Dermis blood vessel endothelial cell (primary cell): Measurements from ENCODE around the gene CDH5. TPM values are rescaled to one million over a fixed set of nuclear protein-coding genes. Genes with fewer than 3 reads are reported as not detected.
"Not testable (repeated sequence)": the region's sequence is repeated elsewhere in the genome, so short reads cannot be mapped to it uniquely, and the experiment has no call there.

Experiments
- DNase-seq: peaks from one replicate; pipeline ENCODE4 v3.0.0; 2010
- total RNA-seq: library from RNA; depleted of rRNA; stranded (reverse); fragments of >200 nt; gene quantifications from 2 replicates; pipeline ENCODE4 v1.2.3, GENCODE V29; 2014

Gene CDH5
- total RNA-seq, 1 donor from 2014 or later = 713 TPM

DNA sequence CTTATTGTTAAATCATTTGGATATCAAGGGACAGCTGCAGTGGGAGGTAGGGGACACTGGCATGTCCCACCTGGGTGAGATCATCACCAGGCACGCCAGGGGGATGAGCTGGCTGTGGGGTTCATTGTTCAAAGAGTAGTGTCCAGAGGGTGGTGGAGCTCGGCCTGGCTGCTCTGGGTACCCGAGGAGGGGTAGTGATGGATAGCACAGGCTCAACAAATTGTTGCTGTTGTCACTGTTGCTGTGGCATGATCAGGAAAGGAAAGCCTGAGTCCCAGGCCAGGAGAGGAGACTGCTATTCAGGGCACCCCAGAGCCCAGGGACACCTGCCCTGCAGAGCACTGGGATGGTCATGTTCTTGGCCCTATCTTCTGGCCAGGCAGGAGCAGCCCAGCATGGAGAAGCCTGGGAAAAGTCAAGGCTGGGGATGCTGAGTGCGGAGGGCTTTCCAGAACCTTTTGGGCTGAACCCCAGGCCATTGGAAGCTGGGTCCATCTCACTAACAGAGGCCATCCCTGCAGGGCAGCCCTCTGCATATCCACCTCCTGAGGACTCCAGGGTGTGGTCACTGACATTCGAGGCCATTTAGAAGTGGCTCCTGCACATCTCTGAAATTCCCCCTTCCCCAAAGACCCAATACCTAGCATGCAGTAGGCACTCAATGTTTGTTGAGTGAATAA is 72.7 kb downstream of the CDH5 start:
- no peak for DNase-seq

DNA sequence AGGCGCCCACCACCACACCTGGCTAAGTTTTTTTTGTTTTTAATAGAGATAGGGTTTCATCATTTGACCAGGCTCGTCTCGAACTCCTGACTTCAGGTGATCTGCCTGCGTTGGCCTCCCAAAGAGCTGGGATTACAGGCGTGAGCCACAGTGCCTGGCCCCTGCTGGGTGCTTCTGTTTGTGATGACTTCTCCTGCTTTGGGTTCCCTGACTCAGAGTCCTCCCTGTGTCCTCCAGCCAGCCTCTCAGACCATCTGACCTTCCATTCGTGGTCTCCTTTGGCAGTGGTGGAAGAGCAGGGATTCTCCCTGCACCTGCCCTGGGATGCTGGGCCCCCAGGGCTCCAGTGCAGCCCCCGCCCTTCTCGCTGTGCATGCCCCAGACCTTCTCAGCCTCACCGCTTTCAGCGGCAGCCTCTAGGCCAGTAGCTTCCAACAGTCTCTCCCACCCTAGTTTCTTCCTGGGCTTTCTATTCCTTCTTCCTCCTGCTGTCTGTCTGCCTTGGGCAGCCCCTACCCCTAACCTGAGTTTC is 73.8 kb downstream of the CDH5 start:
- no peak for DNase-seq

GRCh38 chr16:66440970-66441369 is 74.5 kb downstream of the CDH5 start:
- DNase-seq = no peak

DNA sequence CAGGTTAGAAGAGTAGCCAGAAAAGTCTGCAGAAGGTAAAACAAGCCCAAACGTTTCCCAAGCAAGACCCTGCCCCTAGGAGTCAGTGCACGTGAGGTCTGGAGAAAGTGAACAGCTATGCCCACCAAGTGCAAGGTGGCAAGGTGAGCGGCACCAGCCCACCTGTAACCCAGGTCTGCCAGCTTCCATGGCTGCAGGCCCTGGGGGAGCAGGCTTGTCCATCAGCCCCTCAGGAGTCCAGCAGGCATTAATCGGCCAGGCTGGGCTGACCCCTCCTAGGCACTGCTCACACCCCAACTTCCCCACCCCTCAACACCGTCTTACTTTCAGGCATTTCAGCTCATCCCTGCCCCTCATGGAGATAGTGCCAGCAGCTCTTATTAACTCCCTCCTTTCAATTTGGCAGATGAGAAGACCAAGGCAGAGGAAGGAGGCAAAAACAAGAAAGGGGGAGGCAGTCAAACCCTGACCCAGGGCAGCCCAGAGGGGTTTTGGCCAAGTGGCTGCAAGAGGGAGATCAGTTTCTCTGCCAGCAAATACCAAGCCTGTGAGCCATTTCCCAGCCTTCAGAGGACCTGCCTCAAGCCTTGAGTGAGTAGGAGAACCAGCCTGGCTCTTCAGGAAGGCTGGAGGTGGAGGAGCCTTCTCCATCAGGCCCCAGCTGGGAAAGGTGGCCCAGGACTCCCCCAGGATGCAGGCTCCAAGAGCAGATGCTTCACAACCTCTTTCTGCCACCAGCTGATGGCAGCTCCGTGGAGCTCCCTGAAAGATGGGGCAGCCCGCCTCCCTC is 75.3 kb downstream of the CDH5 start:
- no peak for DNase-seq

- no peak for DNase-seq
These were observed 76.2 kb downstream of the CDH5 start for GRCh38 chr16:66442502-66443268.

GRCh38 chr16:66443269-66443652 is 76.8 kb downstream of the CDH5 start:
- DNase-seq = no peak

- no peak for DNase-seq
These were observed 77.6 kb downstream of the CDH5 start for GRCh38 chr16:66444049-66444481.

GRCh38 chr16:66446737-66447136 is 80.2 kb downstream of the CDH5 start:
- DNase-seq = no peak

- DNase-seq = no peak
These were observed 81.0 kb downstream of the CDH5 start for GRCh38 chr16:66447491-66447890.

DNA sequence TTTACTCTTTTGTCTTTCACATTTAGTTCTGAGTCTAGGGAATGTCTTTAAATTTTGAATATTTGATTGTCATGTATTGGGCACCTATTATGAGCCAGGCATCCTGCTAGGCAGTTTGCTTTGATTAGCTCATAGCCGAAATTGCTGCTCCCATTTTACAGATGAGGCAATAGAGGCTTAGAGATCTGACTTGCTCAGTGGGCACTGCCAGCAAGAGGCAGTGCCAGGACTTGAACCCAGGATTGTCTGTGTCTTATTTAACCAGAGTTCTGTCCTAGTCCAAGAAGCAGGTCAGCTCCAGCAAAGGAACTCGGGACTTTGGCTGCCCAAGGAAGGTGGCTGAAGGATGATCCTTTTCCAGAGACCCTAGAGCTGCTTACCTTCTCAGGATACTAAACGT is 85.1 kb downstream of the CDH5 start:
- DNase-seq = no peak

GRCh38 chr16:66453230-66453629 is 86.7 kb downstream of the CDH5 start:
- not testable (repeated sequence) for DNase-seq

Other genes with a start within 250 kb of the CDH5 start
- 0.09 and 0.34 TPM in 2 replicates for gene BEAN1, start 60.6 kb downstream of the CDH5 start, total RNA-seq
- 41.0 and 46.5 TPM in 2 replicates for gene TK2, start 183.4 kb downstream of the CDH5 start, total RNA-seq
- 75.6 and 102 TPM in 2 replicates for gene CKLF, start 185.9 kb downstream of the CDH5 start, total RNA-seq
- 2.7 and 3.6 TPM in 2 replicates for gene CMTM1, start 199.7 kb downstream of the CDH5 start, total RNA-seq
- gene CMTM2, start 212.8 kb downstream of the CDH5 start, total RNA-seq = 0.34 TPM in 1 of 2 replicates, not detected in the other
- gene CMTM3, start 238.0 kb downstream of the CDH5 start, total RNA-seq = 23.3 and 31.6 TPM in 2 replicates